Suprapubic skin (tissue), 3 donors: ENCODE data around the gene ASIC2.

Experiments
- EP300 ChIP-seq: sonication (generic); formaldehyde crosslinking; IDR thresholded peaks from one replicate; pipeline ENCODE4 v1.6.1; 2017; ENCODE audit warnings: antibody characterized with exemption
- POLR2A ChIP-seq, 2 donors: fragments of 450-650 bp; IDR thresholded peaks; one replicate each; pipeline ENCODE4 v1.6.1; 2017; ENCODE audit warnings: antibody characterized with exemption in 2 of 2, mild to moderate bottlenecking in 2 of 2, moderate library complexity in 2 of 2
- TF ChIP-seq, protein P1 (sequence below), 2 donors: fragments of 200-600 bp in 1 of 2; fragments of 450-650 bp in 1 of 2; sonication (generic) in 1 of 2; IDR thresholded peaks; one replicate each; pipeline ENCODE4 v1.5.1; 2016 to 2019; ENCODE audit warnings: antibody characterized with exemption in 2 of 2, mild to moderate bottlenecking in 1 of 2, moderate library complexity in 1 of 2

DNA sequence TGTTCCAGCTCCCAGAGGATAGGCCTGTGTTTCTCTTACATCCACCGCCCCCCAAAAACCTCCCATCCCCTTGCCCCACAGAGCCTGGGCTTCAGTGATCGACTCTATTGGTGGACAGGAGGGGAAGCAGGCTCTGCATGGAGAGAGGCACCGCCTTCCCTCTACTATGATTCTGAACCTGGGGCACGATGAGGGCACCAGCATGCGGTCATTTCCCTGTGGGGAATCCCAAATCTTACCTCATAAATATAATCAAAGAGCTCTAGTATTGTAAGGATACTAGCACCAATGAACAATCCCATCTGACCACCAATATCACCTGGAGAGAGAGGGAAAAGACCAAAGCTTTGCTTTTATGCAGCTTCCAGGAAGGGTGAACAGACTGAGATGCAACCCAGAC lies 275.7 kb downstream of the ASIC2 start:
- TF ChIP-seq, protein P1, sequence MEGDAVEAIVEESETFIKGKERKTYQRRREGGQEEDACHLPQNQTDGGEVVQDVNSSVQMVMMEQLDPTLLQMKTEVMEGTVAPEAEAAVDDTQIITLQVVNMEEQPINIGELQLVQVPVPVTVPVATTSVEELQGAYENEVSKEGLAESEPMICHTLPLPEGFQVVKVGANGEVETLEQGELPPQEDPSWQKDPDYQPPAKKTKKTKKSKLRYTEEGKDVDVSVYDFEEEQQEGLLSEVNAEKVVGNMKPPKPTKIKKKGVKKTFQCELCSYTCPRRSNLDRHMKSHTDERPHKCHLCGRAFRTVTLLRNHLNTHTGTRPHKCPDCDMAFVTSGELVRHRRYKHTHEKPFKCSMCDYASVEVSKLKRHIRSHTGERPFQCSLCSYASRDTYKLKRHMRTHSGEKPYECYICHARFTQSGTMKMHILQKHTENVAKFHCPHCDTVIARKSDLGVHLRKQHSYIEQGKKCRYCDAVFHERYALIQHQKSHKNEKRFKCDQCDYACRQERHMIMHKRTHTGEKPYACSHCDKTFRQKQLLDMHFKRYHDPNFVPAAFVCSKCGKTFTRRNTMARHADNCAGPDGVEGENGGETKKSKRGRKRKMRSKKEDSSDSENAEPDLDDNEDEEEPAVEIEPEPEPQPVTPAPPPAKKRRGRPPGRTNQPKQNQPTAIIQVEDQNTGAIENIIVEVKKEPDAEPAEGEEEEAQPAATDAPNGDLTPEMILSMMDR (IDR thresholded peaks at IDR 0.05): no peak
- TF ChIP-seq POLR2A (IDR thresholded peaks at IDR 0.05): no peak
- no peak for TF ChIP-seq EP300
